Measurements from ENCODE around the gene RBPJL. TPM values are rescaled to one million over a fixed set of nuclear protein-coding genes. Genes with fewer than 3 reads are reported as not detected.
A peak's percentile ranks its signal among the peaks of the same experiment; 100 is the strongest.

Gene RBPJL
- total and polyA plus RNA-seq, 4 donors, result 0.08 to 0.38 TPM; not detected in 2

DNA sequence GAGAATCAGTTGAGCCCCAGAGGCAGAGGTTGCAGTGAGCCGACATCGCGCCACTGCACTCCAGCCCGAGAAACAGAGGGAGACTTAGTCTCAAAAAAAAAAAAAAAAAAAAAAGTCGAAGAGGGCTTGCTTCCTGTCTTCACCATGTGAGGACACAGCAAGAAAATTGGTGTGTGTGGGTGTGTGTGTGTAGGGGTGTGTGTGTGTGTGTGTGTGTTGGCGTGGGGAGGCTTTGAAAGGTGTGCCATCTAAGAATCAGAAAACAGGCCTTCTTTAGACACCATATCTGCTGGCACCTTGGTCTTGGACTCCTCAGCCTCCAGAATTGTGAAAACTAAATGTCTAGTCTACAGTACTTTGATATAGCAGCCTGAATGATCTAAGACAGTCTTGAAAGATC, 6.9 kb upstream of the RBPJL start:
- H3K4me1 ChIP-seq (ENCODE audit: control insufficient read depth in 1 of 2, insufficient read depth in 2 of 2, low read length in 2 of 2), result no peaks in the 10 kb centered on the region
- no peak overlapping the region for H3K27ac ChIP-seq (ENCODE audit: low read depth in 1 of 2, low read length in 2 of 2)
- no peak overlapping the region for H3K4me3 ChIP-seq (ENCODE audit: low read length in 2 of 2)
- H3K9me3 ChIP-seq (ENCODE audit: control insufficient read depth, low read length), result no peaks in the 10 kb centered on the region
- no peak for DNase-seq
- no peaks in the 10 kb centered on the region for H3K27me3 ChIP-seq (ENCODE audit: control insufficient read depth in 1 of 2, insufficient read depth in 2 of 2, low read length in 1 of 2)
- intact Hi-C loops (cut with DNase I), result no loop called here
- WGBS, 2 donors, result 90 to 91% methylated on average over 6 of the region's 6 CpGs
- no peak for ATAC-seq (ENCODE audit: low FRiP score)
- H3K36me3 ChIP-seq (ENCODE audit: control insufficient read depth in 1 of 2, insufficient read depth in 2 of 2, low read length in 1 of 2), result no peaks in the 10 kb centered on the region

DNA sequence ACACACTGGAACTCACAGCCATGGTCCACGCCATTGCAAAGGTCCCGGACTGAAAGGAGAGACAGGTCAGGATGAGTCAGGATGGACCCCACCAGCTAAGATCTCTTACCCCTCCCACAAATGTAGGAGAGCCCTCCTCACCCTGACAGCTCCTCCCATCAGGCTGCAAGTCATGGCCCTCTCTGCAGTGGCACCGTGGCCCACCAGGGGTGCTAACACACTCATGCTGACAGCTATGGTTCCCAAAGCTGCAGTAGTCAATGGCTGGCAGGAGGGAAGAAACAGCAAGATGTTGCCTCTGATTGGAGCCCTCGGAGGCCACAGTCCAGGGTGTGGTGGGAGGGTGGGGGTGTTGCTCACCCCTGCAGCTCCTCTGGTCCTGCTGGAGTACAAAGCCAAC, 5.7 kb upstream of the RBPJL start:
- peak in 1 of 2 donors; percentile 72 for DNase-seq
- no peak overlapping the region for H3K4me3 ChIP-seq (ENCODE audit: low read length in 2 of 2)
- WGBS, 2 donors, result 40 to 41% methylated on average over 4 of the region's 4 CpGs
- intact Hi-C loops (cut with DNase I), result no loop called here
- H3K4me1 ChIP-seq (ENCODE audit: control insufficient read depth in 1 of 2, insufficient read depth in 2 of 2, low read length in 2 of 2), result no peaks in the 10 kb centered on the region
- no peaks in the 10 kb centered on the region for H3K9me3 ChIP-seq (ENCODE audit: control insufficient read depth, low read length)
- no peaks in the 10 kb centered on the region for H3K27me3 ChIP-seq (ENCODE audit: control insufficient read depth in 1 of 2, insufficient read depth in 2 of 2, low read length in 1 of 2)
- no peaks in the 10 kb centered on the region for H3K36me3 ChIP-seq (ENCODE audit: control insufficient read depth in 1 of 2, insufficient read depth in 2 of 2, low read length in 1 of 2)
- no peak overlapping the region for H3K27ac ChIP-seq (ENCODE audit: low read depth in 1 of 2, low read length in 2 of 2)
- ATAC-seq (ENCODE audit: low FRiP score), result no peak

DNA sequence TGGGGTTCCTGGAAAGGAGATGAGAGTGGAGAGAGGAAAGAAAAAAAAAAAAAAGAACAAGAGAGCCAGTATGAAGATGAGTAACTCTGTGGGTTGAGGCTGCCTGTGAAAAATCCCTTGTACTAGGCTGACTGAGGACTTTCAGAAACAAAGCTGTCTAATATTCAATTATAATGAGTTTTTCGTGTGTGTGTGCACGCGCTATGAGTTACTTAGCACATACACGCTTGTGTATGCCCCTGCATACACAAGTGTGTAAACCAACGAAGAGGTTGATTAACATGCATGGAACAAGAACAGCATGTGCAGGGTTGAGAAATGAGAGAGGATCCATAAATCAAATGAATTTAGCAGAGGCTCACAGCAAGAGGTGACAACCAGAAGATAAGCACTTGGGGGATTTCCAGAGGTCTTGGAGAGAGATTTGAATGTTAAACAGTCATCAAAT, 4.8 kb upstream of the RBPJL start:
- no peak overlapping the region for H3K27ac ChIP-seq (ENCODE audit: low read depth in 1 of 2, low read length in 2 of 2)
- H3K36me3 ChIP-seq (ENCODE audit: control insufficient read depth in 1 of 2, insufficient read depth in 2 of 2, low read length in 1 of 2), result no peaks in the 10 kb centered on the region
- ATAC-seq (ENCODE audit: low FRiP score), result no peak
- WGBS, 2 donors, result 83 to 86% methylated on average over 5 of the region's 5 CpGs
- no peaks in the 10 kb centered on the region for H3K9me3 ChIP-seq (ENCODE audit: control insufficient read depth, low read length)
- H3K27me3 ChIP-seq (ENCODE audit: control insufficient read depth in 1 of 2, insufficient read depth in 2 of 2, low read length in 1 of 2), result no peaks in the 10 kb centered on the region
- DNase-seq, result no peak
- H3K4me1 ChIP-seq (ENCODE audit: control insufficient read depth in 1 of 2, insufficient read depth in 2 of 2, low read length in 2 of 2), result no peaks in the 10 kb centered on the region
- no peak overlapping the region for H3K4me3 ChIP-seq (ENCODE audit: low read length in 2 of 2)
- intact Hi-C loops (cut with DNase I), result no loop called here

DNA sequence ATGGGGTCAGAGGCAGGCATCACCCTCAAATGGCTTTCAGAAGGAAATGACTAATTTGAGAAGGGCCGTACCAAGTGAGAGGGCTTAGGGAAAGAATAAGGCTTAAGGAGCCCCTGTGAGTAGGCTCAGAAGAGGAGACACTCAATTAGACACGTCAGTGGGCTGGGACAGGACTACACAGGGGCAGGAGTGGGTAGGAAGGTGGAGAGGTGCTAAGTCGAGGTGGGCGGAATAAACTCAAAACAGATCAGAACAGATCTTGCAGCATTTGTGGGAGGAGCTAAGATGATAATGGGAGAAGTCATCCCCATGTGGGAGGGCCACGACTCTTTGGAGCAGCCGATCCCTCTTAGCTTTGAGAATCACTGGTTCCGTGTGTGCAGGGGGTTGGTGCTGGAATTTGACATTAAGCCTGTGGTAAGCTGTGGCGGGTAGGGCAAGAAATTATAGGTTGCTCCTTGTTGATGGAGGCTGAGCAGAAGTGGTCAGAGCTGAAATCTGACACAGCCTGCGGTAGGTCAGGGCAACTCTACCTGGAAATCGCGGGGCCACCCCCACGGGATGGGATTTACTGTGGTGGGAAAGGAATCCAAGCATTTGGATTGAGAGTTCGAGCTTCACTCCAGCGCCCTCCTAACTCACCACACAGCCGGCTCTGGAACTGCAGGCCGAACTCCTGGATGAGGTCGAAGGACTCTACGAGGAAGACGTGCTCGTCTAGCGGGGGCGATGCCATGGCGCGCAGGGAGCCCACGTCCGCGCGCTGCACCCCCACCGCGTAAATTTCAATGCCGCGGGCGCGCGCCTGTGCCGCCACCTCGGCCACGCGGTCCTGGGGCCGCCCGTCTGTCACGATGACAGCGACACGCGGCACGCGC, 2.8 kb upstream of the RBPJL start:
- Histone ChIP-seq H3K4me1 (ENCODE audit: control insufficient read depth in 1 of 2, insufficient read depth in 2 of 2, low read length in 2 of 2) (no peaks in the 10 kb centered on the region), H3K27me3 (ENCODE audit: control insufficient read depth in 1 of 2, insufficient read depth in 2 of 2, low read length in 1 of 2) (no peaks in the 10 kb centered on the region), H3K9me3 (ENCODE audit: control insufficient read depth, low read length) (no peaks in the 10 kb centered on the region), H3K36me3 (ENCODE audit: control insufficient read depth in 1 of 2, insufficient read depth in 2 of 2, low read length in 1 of 2) (no peaks in the 10 kb centered on the region), H3K4me3 (ENCODE audit: low read length in 2 of 2) (no peak overlapping the region), H3K27ac (ENCODE audit: low read depth in 1 of 2, low read length in 2 of 2) (no peak overlapping the region)
- ATAC-seq (ENCODE audit: low FRiP score) (no peak), DNase-seq (peak in 1 of 2 donors; percentile 68)
- WGBS, 2 donors, result 42 to 63% methylated on average over 47 of the region's 47 CpGs
- intact Hi-C loops (cut with DNase I), result no loop called here

- Histone ChIP-seq H3K36me3 (ENCODE audit: control insufficient read depth in 1 of 2, insufficient read depth in 2 of 2, low read length in 1 of 2) (no peaks in the 10 kb centered on the region), H3K9me3 (ENCODE audit: control insufficient read depth, low read length) (no peaks in the 10 kb centered on the region), H3K4me3 (ENCODE audit: low read length in 2 of 2) (no peak overlapping the region), H3K27me3 (ENCODE audit: control insufficient read depth in 1 of 2, insufficient read depth in 2 of 2, low read length in 1 of 2) (no peaks in the 10 kb centered on the region), H3K27ac (ENCODE audit: low read depth in 1 of 2, low read length in 2 of 2) (no peak overlapping the region), H3K4me1 (ENCODE audit: control insufficient read depth in 1 of 2, insufficient read depth in 2 of 2, low read length in 2 of 2) (no peaks in the 10 kb centered on the region)
- DNase-seq, result peak in 1 of 2 donors; percentile 65
- WGBS, 2 donors, result 64 to 78% methylated on average over 43 of the region's 43 CpGs
- ATAC-seq (ENCODE audit: low FRiP score), result no peak
- intact Hi-C loops (cut with DNase I), result no loop called here
These were observed 2.1 kb upstream of the RBPJL start for GRCh38 chr20:45304464-45304999.

DNA sequence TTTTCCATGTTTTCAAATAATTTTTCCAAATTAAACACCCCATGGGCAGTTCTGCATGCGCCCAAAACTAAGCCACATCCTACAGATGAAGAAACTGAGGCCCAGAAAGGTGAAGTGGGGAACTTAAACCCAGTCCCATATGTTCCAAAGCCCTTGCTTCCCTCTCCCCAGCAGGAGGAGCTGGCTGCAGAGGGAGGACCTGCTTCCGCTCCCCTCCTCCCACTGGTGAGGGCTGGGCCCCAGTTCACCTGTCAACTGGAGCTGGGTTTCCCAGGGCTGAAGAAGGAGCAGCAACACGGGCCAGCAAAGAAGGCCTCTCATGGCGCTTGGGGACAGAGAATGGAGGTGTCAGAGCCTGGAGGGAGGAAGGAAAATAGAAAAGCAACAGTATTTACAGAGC, 1.4 kb upstream of the RBPJL start:
- H3K27me3 ChIP-seq (ENCODE audit: control insufficient read depth in 1 of 2, insufficient read depth in 2 of 2, low read length in 1 of 2), result no peaks in the 10 kb centered on the region
- intact Hi-C loops (cut with DNase I), result no loop called here
- DNase-seq (peak in 1 of 2 donors; percentile 13), ATAC-seq (ENCODE audit: low FRiP score) (no peak)
- H3K9me3 ChIP-seq (ENCODE audit: control insufficient read depth, low read length), result no peaks in the 10 kb centered on the region
- WGBS, 2 donors, result 67 to 72% methylated on average over 4 of the region's 4 CpGs
- H3K4me3 ChIP-seq (ENCODE audit: low read length in 2 of 2), result no peak overlapping the region
- no peaks in the 10 kb centered on the region for H3K4me1 ChIP-seq (ENCODE audit: control insufficient read depth in 1 of 2, insufficient read depth in 2 of 2, low read length in 2 of 2)
- no peaks in the 10 kb centered on the region for H3K36me3 ChIP-seq (ENCODE audit: control insufficient read depth in 1 of 2, insufficient read depth in 2 of 2, low read length in 1 of 2)
- no peak overlapping the region for H3K27ac ChIP-seq (ENCODE audit: low read depth in 1 of 2, low read length in 2 of 2)

- H3K9me3 ChIP-seq (ENCODE audit: control insufficient read depth, low read length), result no peaks in the 10 kb centered on the region
- no peak for ATAC-seq (ENCODE audit: low FRiP score)
- intact Hi-C loops (cut with DNase I), result no loop called here
- no peak overlapping the region for H3K4me3 ChIP-seq (ENCODE audit: low read length in 2 of 2)
- H3K27me3 ChIP-seq (ENCODE audit: control insufficient read depth in 1 of 2, insufficient read depth in 2 of 2, low read length in 1 of 2), result no peaks in the 10 kb centered on the region
- 59 to 62% methylated on average over 16 of the region's 16 CpGs for WGBS, 2 donors
- H3K4me1 ChIP-seq (ENCODE audit: control insufficient read depth in 1 of 2, insufficient read depth in 2 of 2, low read length in 2 of 2), result no peaks in the 10 kb centered on the region
- H3K36me3 ChIP-seq (ENCODE audit: control insufficient read depth in 1 of 2, insufficient read depth in 2 of 2, low read length in 1 of 2), result no peaks in the 10 kb centered on the region
- no peak overlapping the region for H3K27ac ChIP-seq (ENCODE audit: low read depth in 1 of 2, low read length in 2 of 2)
- peak in 1 of 2 donors; percentile 58 for DNase-seq
These were observed 518 bp downstream of the RBPJL start for GRCh38 chr20:45307076-45307640.

DNA sequence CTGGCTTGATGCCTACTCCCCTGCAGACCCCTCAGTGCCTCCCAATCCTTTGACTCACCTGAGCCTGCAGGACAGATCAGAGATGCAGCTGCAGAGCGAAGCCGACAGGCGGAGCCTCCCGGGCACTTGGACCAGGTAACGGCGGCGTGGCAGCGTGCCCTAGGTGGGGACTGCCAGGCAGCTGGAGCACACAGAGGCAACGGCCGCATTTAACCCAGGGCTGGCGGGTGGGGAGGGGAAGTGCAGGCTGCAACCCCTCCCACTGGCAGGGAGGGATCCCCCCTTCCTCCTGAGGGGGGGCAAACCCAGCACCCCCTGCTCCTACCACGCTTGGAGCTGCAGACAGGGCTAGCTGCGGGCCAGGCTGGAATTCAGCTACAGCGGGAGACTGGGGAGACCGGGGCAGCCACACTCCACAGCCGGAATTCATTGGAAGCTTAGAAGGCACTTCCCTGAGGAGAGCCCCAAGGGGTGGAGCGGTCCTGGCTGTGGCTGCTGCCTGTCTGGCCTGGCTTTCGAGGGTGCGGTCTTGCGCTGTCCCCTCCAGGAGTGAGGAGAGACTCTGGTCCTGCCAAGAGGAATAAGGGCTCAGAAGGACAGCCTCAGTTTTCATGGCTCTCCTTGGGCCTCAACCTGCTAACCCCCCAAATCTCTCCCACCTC, 1.6 kb downstream of the RBPJL start, which contains the start of gene MATN4:
TSS of gene MATN4 (minus strand) at position 183 of the 662 bp plus-strand sequence. CDS start 2,717 bp downstream, outside the sequence.
- 18 to 21% methylated on average over 19 to 20 of the region's 20 CpGs for WGBS, 2 donors
- Histone ChIP-seq H3K9me3 (ENCODE audit: control insufficient read depth, low read length) (no peaks in the 10 kb centered on the region), H3K27me3 (ENCODE audit: control insufficient read depth in 1 of 2, insufficient read depth in 2 of 2, low read length in 1 of 2) (no peaks in the 10 kb centered on the region), H3K36me3 (ENCODE audit: control insufficient read depth in 1 of 2, insufficient read depth in 2 of 2, low read length in 1 of 2) (no peaks in the 10 kb centered on the region), H3K27ac (ENCODE audit: low read depth in 1 of 2, low read length in 2 of 2) (no peak within 1 kb of the TSS), H3K4me1 (ENCODE audit: control insufficient read depth in 1 of 2, insufficient read depth in 2 of 2, low read length in 2 of 2) (no peaks in the 10 kb centered on the region), H3K4me3 (ENCODE audit: low read length in 2 of 2) (no peak within 1 kb of the TSS)
- ATAC-seq (ENCODE audit: low FRiP score), result peak; percentile 32
- peak; percentile 44 to 64 for DNase-seq
- intact Hi-C loops (cut with DNase I), result no loop called here
